Medulla oblongata (tissue), 1 donor: ENCODE measurements around the gene EHD3.

Experiments used
- DNase-seq: peaks from one replicate; pipeline ENCODE4 v3.0.0-alpha.2; 2015; ENCODE audit errors: extremely low spot score

The EHD3 gene

DNA sequence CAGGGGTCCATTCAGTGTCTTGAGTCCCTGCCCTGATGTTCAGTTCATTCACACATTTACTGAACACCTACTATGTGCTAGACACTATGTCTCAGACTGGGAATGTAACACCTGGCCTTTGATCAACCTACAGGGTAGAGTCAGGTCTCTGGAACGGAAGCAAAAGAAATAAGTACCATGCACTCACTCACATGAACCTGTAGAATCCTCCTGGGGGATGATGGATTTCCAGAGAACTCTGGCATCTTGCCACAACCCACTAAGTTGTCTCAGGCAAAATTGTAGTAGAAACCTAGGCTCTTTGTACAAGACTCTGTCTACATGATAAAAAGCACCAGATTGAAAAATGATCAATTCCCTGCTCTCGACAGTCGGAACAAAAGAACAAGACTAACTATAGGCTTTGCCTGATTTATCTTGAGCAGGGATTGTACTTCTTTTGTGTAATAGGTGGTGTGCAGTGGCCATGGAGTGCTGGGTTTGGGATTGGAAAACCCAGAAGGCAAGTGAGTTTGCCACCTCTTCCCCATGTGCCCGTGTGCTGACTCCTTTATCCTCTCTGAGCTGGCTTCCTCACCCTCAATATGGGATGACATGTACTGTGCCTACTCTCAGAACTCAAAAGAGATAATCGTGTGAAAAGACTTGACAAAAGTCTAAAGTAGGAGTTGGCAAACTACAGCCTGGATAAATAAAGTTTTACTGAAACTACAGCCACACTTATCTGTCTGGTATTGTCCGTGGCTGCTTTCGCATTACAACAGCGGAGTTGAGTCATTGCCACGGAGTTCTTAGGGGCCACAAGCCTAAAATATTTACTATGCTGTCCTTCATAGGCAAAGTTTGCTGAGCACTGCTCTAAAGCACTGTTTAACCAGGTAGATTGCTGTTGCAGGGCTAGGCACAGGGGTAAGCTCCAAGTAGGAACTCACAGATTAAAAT lies 21.0 kb upstream of the EHD3 start:
- no peak for DNase-seq

DNA sequence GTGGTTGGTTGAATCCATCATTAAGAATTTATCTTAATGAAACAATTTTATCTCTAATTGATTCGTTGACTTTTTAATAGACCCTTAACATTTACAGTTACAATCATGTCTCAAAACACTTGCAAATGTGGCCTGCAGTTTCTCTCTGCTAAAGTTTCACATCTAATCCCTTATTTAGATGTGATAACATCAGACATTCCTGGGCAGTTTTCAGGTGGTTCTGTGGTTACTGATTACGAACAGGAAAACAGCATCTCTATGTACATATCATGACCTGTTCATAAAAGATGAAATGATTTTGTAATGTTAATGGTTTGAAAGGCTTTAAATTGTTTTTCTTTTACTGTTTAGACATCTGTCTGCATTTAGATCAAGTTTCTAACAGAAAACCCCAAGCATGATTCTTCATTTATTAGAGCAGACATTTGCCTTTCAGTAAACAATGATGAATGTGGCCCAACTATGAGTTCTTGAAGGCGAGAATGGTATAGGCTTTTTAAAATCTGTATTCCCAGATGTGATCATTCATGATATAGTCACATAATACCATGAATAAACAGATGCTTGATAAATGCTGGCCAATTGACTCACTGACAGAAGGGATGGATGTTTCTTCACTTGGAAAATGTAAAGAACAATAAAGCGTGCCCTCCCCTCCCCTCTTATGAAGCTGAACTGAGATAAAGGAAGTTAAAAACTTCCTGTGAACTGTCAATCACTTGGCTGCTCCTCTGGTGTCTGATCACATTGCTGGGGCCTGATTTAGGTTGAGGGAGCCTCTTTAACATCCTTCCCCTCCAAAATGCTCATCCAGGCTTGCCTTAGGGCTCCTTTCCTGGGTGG lies 20.1 kb upstream of the EHD3 start:
- no peak for DNase-seq

DNA sequence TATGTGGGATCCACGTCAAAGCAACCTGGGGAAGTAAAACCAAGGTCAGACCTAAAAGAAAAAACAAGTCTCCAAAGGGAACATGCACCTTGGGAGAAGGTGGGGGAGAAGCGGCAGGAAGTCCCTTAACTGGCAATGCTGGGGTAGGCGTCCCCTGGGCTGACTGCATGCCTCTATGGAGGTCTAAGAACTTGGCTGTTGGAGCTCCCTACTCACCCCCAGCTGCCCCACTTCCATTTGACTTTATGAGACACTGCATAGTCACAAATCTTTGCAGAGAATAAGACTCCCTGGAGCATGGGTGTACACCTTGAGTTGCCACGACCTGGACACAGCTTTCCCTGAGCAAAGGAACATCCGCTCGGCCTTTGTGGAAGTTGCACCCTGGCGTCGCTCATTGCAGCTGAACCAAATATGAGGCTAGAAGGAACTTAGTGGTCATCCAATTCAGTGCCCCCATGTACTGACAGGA lies 19.5 kb upstream of the EHD3 start:
- DNase-seq = no peak

DNA sequence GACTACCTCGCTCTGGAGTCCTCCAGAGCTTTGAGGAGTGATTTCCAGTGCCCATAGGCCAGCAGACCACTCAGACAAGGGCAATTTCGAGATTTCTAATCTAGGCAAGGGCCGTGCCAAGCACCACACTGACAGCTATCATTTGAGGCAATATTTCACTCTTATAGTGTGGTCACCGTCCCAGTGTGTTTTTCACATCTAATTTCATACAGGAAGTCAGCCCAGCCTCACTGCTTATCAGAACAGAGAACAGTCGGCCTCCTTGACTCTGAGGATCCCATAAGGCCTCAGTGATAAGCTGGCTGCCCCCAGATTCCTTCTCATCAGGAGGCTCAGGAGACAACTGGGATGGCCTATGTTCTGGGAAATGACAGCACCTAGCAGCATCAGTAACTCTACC lies 17.2 kb upstream of the EHD3 start:
- no peak for DNase-seq

DNA sequence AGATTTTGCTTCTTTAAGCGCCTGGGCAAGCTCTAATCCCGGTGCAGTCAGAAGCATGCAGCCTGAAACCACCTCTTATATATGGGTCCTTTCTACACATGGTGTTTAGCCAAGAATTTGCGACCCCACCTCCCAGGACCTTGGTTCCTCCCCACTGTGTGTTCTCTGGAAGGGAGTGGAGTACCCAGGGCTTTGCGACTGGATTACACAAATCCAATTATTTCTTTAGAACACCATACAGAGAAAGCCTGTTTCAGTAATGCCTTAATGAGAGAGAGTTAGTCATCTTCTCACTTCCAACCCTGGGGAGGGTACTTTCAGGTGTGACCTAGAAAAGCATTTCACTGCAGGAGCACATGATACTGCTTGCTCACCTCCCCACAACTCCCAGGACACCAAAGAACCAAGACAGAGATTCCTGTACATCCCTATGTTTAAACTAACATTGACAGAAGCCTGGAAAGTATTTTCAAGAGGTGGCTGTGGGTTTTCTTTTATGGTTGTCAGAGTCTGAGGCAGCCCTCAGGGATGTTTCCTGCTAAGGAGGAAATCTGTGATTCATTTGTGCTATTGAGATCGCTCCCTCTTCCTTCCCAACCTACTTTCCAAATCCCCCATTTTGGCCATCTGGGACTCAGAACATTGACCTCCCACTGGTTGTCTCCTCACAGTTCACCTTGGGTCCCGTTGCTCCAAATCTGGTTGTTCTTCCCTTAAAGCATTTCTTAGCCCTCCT lies 16.3 kb upstream of the EHD3 start, which contains the start of gene CAPN14:
Gene CAPN14, minus strand, starts transcription at position 51 of the 736 bp plus-strand sequence. CDS start 12,068 bp downstream, outside the sequence.
- no peak for DNase-seq

DNA sequence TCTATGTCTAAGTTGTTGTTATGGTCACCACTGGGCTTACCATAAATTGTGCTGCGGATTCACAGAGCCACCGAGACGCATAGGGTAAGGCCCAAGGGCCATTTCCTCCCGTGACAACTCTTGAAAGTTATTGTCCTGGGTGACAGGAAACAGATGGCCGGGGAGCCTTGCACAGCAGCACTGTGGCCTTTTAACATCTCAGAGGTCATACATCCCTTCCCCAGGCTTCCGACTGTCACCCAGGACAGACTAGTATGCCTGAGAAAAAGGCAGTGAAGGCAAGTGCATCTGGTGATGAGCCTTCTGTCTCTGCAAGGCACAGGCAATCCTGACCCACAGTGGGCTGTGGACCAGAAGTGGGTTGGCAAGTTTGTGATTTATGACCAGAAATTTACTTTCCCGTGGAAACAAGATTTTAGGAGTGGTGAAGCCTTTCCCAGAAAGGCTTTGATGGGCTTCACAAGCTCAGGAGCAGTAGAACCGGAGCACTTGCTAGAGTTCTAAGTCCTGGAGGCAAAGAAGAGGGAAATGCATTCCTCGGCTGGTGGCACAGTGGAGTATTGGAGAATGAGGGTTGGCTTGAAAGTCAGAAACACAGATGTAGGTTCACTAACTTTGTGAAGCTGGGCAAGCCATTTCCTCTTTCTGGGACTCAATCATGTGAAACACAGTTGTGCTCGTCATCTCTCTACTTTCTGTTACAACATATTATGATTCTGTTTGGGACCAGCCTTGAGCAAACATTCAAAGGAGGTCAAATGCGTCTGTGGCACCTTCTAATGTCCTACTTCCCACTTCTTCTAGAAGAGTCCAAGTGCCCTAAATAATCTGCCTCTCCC lies 14.6 kb upstream of the EHD3 start:
- peak; percentile 26 for DNase-seq

DNA sequence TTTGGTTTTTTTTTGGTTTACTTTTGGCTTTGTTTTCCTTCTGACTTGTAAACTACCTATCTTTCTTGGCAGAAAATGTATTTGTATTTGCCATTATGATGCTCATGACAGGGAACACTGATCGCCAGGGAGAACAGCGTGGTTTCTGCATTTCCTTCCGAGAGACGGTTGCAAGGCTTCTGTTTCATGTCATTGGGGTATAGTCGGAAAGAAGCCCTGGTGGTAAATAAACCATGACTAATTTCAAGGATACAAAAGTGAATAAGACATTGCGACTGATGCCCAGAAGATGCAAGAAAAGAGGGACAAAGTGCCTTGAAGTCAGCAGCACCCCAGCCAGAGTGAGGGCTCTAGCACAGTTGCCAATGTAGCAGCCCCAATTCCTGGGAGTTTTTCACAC lies 12.4 kb upstream of the EHD3 start:
- DNase-seq = no peak

DNA sequence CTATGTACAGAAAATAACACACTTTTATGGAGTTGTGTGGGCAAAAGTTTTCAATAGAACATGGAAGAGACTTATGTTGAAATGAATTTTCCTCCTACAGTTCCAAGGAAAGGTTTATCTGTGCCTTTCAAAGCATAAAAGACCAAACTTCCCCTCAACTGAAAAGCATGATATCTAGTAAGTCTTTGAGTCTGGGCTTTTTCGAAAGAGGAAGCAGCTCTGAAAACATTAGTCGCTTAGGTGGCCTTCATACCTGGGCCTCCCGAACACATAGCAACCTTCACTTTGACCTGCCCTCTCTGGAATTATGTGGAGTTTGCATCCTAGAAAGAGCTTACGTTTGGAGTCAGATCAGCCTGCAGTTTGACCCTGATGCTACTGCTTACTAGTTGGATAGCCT lies 11.9 kb upstream of the EHD3 start:
- DNase-seq = no peak

DNA sequence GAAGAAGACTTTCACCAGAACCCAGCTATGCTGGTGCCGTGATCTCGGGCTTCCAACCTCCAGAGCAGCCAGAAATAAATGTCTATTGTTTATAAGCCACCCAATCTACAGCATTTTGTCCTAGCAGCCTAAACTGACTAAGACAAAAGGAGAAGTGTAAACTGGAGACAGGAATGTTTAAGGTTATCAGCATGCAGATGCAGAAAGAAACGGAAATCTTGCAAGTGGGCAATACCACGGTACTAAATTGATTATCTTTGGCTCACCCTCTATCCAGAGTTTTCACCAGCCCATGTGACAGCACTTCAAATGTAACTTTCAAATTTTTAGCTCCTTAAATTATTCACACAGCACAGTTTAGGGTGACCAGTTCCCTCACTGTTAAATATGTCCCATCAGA lies 10.9 kb upstream of the EHD3 start:
- DNase-seq = no peak

DNA sequence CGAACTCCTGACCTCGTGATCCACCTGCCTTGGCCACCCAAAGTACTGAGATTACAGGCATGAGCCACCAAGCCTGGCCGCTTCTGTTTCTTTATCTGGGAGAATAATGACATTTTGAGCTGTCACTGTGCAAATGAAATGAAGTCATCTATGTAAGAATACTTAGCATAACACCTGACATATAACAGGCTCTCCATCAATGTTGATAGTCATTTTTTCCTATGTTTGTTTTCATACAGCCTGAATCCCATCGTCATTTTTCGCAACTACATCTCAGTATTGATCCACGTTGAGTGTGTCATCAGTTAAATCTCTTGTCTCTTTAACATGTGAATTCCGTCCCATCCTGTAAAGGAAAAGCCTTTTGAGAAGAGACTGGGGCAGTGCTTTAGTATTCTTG lies 10.2 kb upstream of the EHD3 start:
- no peak for DNase-seq

DNA sequence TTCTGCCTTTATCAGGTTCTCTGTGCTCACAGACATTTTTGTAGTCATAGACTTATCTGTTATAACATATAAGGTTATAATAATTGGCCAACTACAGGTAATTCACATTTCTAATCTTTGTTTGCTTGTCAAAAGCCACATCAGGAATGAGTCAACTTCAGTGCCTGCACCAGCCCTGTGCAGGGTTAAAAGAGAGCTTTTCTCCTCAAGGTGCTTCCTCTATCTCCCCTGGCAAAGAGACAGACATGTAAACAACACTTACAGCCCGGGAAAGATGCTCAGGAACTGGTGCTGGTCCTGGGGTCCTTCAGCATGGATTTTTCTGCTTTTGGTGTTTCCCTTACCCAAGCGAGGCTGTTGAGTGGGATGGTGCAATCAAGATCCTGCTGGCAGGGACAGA lies 7.7 kb upstream of the EHD3 start:
- DNase-seq = no peak

DNA sequence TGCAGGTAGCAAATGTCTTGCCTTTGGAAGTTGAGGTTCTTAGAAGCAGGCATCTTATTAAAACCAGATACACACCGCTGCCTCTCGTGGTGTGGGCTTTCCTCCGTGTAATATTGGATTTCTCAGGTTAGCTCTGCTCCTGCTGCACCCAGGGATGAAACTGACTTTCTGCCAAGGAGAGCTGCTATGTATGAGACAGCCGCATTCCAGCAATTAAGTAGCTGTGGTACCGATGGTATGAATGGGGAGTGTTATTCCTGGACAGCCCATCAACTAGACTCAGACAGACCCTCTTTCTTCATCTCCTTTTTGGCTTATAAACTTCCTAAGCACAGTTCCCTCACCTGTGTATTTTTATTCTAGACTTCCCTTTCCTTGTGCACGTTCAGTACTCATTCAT lies 6.8 kb upstream of the EHD3 start:
- no peak for DNase-seq

DNA sequence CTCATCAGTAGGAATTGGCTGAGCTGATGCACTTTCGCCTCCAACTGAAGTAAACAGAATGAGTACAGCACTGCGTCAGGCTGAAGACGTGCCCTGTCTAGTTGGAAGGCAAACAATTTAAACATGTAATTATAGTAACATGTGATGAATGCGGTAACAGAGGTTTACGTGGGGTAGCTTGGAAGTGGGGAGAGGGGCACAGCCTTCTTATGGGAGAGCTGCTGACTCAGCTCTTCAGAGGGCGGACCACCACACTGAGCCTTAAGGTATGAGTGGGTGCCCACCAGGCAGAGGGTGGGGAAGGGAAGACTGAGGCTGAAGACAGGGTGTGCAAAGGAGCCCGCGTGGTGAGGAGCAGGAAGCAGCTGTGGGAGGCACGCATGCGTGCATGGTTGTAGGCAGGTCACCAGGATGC lies 6.2 kb upstream of the EHD3 start:
- DNase-seq = no peak

DNA sequence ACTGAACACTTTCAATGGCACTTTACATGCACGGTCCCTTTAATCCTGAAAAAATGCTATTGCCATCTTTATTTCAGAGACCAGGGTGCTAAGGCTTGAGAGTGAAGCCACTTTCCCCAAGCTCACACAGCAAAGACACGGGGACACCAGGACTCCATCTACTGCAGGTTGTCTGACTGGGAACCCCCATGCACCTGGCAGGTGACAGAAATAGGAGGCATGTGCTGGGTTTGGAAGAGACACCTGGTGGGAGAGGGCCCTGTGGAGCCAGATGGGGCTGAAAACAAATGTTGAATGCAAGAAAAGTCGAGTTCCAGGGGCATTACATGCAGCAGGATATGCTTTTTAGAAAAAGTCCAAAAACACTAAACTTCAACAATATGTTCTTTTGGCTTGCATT lies 5.2 kb upstream of the EHD3 start:
- DNase-seq = no peak

DNA sequence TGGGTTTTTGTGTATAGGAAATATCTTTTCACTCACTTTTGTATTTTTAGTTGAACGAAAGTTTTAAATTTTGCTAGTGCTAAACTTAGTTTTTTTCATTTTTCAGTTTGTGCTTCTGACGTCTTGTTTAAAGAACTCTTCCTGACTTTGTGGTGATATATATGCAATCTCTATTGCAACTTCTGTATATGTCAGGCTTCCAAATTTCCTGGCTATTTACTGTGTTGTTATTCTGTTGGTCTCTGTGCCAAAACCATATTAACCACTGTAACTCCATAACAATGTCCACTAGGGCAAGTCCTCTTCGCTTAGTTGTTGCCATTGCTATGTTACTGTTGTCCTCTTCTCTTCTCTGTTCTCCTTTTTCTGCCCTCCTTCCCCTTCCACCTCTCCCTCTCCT lies 3.2 kb upstream of the EHD3 start:
- no peak for DNase-seq

DNA sequence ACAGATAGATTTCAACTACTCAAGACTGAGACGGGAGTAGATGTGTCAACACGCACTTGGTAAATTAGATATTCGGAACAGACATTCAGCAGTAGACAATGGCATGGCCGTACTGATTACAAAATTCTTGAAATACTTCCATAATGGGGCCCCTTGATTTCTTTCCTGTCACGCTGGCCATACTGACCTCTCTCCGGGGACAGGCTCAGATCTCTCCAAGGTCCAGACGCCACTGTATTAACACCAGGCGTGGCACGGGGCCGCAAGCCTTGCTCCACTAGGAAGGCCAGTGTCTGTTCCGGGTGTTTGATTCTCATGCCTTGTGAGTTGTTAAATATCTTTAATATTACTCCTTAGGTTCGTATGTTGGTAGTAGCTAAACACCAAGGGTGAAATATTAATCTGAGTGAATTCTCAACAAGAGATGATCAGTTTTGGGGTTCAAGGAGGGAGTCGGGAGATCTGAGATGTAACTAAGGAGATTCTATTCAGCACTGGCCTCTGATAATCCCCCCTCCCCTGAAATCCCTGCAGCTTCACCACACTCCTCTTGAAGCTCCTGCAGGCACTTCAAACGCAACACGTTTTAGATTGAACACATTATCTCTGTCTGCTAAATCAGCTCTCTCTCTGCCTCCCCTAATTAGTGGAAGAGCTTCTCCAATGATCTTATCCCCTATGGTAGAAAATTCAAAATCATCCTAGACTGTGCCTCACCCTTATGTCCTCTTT lies 2.2 kb upstream of the EHD3 start:
- no peak for DNase-seq

DNA sequence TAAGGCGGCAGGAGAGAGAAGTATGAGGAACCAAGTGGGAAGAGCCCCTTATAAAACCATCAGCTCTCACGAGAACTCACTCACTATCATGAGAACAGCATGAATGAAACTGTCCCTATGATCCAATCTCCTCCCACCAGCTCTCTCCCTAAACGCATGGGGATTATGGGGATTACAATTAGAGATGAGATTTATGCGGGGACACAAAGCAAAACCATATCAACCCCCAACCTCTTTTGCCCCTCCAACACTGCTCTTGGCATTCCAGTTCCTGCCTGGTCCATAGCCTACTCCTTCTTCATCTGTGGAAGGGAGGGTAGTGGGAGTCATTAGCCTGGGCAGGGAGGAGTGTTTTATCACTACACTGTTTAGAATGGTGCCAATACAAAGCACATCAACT lies 1.4 kb upstream of the EHD3 start:
- no peak for DNase-seq

DNA sequence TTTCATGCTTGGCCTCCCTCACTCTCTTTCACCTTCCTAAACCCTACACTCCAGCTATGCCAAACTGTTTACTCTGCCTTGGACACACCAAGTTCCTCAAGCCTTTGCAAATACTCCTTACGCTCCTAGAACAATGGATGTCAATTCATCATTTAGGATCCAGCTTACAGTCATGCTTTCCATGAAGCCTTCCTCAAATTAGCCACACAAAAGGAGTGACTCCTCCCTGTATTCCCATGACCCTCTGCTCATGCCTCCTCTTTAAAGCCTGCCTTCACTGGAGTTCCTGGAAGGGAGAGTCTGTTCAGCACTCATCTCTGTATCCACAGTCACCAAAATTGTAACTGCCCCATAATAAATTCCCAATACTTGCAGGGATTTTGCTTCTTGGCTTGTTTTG lies 721 bp upstream of the EHD3 start:
- no peak for DNase-seq

DNA sequence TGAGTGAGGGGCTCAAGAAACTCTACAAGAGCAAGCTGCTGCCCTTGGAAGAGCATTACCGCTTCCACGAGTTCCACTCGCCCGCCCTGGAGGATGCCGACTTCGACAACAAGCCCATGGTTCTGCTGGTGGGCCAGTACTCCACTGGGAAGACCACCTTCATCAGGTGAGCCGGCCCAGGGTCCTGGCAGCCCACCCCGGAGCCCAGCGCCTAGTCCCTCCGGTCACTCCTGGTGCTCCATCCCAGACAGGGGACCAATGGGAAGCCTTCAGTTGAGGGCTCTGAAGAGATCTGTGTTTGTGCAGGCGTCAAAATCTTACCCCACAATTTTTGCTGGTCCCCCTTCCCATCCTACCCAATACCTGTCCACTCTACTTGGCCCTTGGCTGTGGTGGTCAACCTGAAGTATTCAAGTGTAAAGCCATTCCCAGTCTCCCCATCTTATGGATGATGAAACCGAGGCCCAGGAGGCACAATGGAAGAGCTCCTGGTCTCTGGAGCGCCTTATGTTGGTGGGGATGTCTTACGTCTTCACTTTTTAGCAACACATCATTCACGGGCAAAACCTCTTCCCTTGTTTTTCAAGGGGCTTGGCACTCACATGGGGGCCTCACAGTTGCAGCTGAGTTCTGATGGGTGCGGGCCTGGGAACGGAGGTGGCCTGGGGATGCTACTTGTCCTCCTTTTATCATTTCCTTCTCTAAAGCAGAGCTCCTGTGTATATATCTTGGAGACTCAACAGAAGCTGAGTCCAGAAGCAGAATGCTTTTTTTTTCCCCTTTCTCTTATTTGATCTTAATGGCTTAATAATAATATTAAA lies 941 bp downstream of the EHD3 start:
- DNase-seq = no peak
